IPS DF 19.7 (cell line): Measurements from ENCODE around the gene NUPR1.
"Not testable (repeated sequence)": the region's sequence is repeated elsewhere in the genome, so short reads cannot be mapped to it uniquely, and the experiment has no call there.

Experiments used
- DNase-seq: peaks from one replicate; pipeline ENCODE4 v3.0.0-alpha.2; 2013; ENCODE audit warnings: low read depth, low spot score

Gene NUPR1

DNA sequence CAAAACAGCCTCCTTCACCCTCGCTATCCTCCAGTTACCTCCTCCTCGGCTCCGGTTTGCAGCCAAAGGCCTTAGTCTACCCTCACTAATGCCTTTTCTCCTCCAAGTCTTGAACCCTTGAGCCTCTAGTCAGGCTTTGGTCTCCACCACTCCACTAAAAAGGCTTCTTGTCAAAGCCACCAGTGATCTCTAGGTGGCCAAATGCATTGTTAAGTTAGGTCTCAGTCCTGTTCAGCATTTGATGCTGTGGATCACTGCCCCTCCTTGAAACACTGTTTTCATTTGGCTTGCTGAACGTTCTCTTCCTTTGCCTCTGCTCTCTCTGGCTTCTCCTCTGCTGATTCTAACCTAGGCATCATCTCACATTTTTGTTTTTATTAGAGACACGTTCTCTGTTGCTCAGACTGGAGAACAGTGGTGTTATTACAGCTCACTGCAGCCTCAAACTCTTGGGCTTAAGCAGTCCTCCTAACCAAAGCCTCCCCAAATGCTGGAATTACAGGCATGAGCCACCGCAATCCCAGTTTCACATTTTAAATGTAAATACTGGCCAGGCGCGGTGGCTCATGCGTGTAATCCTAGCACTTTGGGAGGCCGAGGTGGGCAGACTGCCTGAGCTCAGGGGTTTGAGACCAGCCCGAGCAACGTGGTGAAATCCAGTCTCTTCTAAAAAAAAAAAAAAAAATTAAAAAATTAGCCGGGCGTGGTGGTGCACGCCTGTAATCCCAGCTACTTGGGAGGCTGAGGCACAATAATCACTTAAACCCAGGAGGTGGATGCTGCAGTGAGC, 16.1 kb upstream of the NUPR1 start:
- no peak for DNase-seq

- peak; percentile 42 for DNase-seq
Observed at GRCh38 chr16:28553776-28554633, 15.2 kb upstream of the NUPR1 start, which contains the start of gene SGF29. TSS of gene SGF29 (plus strand) at chr16:28553920. CDS start at chr16:28581070, 27,150 bp downstream.

DNA sequence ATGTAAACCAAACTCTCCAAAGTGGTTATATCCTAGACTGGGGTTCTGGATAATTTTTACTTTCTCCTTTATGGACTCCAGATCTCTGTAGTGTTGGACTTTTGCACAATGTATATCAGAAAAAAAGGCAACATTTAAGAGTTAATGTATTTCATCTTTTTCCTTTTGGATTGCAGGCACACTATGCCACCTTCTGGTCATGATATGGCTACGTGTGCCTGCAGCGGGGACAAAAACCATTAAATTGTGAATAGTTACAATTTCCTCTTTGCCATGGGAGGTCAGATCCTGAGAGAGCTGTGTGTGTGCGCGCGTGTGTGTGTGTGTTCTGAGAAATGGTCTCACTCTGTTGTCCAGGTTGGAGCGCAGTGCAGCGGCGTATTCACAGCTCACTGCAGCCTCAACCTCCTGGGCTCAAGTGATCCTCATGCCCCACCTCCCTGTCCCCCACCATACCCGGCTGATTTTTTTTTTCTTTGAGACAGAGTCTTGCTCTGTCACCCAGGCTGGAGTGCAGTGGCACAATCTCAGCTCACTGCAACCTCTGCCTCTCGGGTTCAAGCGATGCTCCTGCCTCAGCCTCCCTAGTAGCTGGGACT, 10.6 kb upstream of the NUPR1 start:
- DNase-seq: no peak

DNA sequence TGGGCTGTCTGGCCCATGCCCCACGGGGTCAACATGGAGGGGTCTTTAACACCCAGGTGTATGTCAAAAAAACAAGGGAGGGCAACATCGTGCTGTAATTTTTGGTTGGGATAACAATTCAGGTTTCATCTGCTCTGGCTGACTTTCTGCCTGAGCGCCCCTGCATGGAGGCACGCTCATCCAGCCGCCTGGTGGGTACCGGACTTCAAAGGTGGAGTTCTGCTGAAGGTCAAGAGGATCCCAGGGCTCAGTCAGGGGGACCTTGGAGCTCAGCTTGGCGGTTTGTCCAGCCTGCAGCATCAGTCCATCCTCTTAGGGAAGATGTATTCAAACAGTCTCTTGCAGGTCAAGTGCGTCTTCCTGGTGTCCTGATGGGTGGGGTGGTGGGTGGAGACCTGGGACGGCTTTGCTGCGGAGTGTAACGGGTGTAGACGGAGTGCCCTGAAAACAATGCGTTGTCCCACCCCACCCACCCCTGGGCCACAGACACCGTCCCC, 9.6 kb upstream of the NUPR1 start:
- DNase-seq: no peak

DNA sequence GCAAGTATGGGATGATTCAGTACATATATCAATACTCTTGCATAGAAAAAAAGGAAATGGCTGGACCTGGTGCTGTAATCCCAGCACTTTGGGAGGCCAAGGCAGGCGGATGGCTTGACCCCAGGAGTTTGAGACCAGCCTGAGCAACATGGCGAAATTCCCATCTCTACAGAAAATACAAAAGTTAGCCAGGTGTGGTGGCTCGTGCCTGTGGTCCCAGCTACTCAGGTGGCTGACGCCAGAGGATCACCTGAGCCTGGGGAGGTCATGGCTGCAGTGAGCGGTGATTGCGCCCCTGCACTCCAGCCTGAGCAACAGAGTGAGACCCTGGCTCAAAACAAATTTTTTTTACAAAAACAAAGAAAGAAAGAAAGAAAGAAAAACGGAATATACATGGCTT, 7.9 kb upstream of the NUPR1 start:
- DNase-seq: no peak

GRCh38 chr16:28545964-28546363, 7.2 kb upstream of the NUPR1 start:
- not testable (repeated sequence) for DNase-seq

DNA sequence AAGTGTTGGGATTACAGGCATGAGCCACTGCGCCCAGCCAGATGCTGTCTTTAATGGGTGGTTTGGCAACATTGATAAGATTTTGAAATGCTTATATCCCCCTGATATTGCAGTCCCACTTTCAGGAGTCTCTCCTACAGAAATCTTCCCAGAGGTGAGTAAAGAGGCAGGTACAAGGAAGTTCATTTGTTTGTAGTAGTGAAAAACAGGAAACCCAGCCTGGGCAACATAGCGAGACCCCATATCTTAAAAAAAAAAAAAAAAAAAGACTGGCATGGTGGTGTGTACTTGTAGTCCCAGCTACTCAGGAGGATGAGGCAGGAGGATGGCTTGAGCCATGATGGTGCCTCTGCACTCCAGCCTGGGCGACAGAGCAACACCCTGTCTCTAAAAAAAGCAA, 6.2 kb upstream of the NUPR1 start:
- no peak for DNase-seq

DNA sequence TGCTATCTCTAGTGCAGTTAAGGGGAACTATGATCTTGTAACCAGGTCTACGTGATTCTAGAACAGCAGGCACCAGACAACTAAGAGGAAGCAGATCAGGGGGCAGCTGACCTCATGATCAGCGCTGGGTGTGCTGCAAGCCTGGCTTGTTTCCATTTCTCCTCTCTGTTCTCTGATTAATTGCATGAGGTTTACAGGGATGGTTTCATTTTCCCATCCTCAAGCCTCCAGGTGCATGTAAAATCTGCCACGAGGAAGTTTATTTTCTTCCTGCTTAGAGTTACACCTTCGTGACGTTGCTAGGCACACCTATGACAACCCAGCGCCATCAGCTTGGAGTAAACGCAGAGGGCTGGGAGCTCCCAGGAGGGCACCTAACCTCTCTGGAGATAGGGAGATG, 4.3 kb upstream of the NUPR1 start:
- no peak for DNase-seq

GRCh38 chr16:28542646-28543045, 3.9 kb upstream of the NUPR1 start:
- DNase-seq: no peak

DNA sequence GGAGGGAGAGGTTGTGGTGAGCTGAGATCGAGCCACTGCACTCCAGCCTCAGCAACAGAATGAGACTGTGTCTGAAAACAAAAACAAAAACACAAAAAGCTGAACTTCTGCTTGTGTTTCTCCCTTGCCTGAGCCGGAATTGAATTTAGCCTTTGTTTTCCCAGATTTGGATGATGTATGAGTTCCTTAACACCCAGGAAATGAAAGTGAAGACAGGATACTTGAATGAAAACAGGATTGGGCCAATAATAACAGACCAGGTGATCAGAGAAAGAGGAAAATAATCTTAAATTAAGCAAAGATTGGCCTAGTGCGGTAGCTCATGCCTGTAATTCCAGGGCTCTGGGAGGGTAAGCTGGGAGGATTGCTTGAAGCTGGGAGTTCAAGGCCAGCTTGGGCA, 1.6 kb upstream of the NUPR1 start:
- no peak for DNase-seq

GRCh38 chr16:28537964-28538732, 626 bp downstream of the NUPR1 start:
- no peak for DNase-seq

GRCh38 chr16:28537076-28537475, 1.7 kb downstream of the NUPR1 start:
- DNase-seq: no peak

- DNase-seq: no peak
Observed at GRCh38 chr16:28534542-28535373, 4.0 kb downstream of the NUPR1 start.

GRCh38 chr16:28532940-28533647, 5.7 kb downstream of the NUPR1 start:
- DNase-seq: no peak

DNA sequence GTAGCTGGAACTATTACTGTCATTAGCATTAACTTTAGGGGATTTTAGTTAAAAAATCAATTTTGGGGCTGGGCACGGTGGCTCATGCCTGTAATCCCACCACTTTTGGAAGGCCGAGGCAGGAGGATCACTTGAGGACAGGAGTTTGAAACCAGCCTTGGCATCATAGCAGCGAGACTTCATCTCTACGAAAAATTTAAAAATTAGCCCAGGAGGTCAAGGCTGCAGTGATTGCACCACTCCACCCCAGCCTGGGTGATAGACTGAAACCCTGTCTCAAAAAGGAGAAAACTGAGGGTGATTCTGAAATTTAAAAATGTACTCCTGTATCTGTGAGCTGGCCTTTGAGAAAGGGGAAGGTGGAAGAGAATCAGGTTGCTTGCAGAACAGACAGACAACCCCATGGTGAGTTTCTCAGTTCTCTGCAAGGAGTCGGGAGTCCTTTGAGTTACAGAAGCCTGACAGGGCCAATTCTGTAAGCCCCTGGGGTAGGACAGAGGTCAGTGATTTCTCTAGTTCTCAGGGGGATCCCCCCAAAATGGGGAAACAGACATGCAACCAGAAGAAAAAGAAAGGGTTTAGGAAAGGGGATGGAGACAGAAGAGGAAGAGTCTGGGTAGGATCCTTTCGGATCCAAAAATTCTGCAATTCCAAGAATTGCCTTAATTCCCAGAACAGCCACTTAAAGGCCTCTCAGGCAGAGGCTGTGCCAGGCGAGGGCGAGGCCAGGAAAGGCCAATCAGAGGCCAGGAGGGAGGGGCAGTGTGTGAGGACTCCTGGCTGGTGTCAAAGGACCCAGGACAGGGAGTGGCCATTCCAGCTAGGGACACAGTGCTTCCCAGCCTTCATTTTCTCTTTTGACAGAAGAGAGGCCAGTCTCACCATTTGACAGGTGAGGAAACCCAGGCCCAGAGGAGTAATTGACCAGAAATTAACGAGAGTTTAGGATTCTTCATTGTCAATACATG, 6.7 kb downstream of the NUPR1 start:
- no peak for DNase-seq

DNA sequence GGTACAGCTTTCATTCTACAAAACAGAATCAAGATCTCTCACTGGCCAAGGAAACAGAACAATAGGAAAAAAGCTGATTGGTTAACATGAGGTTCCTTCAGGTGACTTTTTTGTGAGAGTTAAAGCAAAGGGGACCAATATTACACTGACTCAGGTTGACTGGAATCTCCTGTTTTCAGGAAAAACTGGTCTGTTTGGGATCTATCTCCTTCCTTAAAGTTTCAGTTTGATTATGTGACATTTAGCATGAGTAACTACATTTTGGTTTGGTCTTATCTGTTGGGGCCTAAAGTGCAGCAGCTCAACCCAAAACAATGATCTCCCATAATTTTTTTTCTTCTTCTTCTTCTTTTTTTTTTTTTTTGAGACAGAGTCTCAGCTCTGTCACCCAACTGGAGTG, 9.7 kb downstream of the NUPR1 start:
- DNase-seq: no peak

DNA sequence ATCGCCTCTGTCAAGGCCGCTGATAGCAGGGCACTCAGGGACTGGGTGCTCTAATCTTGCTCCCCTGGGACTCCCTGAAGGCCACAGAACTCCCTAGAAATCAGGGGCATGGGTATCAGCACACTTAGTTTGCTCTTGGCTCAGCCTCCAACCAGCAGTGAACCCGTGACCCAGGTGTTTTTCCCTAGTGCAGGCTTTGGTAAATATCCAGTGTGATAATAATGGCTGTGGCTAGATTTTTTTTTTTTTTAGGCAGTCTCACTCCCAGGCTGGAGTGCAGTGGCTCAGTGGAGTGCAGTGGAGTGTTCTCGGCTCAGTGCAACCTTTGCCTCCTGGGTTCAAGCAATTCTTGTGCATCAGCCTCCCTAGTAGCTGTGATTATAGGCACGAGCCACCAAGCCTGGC, 10.3 kb downstream of the NUPR1 start:
- no peak for DNase-seq

DNA sequence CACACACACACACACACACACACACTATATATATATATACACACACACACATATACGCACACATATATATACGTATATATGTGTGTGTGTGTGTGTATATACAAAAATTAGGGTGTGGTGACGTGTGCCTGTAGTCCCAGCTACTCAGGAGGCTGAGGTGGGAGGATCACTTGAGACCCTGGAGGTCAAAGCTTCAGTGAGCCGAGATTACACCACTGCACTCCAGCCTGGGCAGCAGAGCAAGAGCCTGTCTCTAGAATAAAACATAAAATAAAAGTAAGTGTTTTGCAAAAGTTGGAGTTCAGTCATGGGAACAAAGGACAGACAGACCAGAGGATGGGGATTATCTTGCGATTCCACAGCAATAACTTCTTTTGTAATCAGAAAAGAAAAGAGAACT, 10.8 kb downstream of the NUPR1 start:
- no peak for DNase-seq
